Activated naive CD4-positive, alpha-beta T cell treated with anti-CD3 and anti-CD28 coated beads, Interleukin-2, amount 50 U/mL, for 16 hours (primary cell): ENCODE results near the gene GPR87.

Source experiments
- DNase-seq: peaks from one replicate; pipeline ENCODE4 v3.0.0-alpha.2; 2020

GPR87 gene

GRCh38 chr3:151316267-151316991 lies at the start of gene GPR87:
Gene GPR87 (minus strand): TSS chr3:151316820. CDS start chr3:151300100, 16,720 bp downstream.
- no peak for DNase-seq

- DNase-seq: no peak
Observed at GRCh38 chr3:151362751-151363174, 46.1 kb upstream of the GPR87 start.

- DNase-seq: no peak
Observed at GRCh38 chr3:151357463-151357850, 40.8 kb upstream of the GPR87 start.

- DNase-seq: no peak
Observed at GRCh38 chr3:151356794-151357462, 40.3 kb upstream of the GPR87 start.

- no peak for DNase-seq
Observed at GRCh38 chr3:151351648-151352047, 35.0 kb upstream of the GPR87 start.

- DNase-seq: no peak
Observed at GRCh38 chr3:151351219-151351618, 34.6 kb upstream of the GPR87 start.

DNA sequence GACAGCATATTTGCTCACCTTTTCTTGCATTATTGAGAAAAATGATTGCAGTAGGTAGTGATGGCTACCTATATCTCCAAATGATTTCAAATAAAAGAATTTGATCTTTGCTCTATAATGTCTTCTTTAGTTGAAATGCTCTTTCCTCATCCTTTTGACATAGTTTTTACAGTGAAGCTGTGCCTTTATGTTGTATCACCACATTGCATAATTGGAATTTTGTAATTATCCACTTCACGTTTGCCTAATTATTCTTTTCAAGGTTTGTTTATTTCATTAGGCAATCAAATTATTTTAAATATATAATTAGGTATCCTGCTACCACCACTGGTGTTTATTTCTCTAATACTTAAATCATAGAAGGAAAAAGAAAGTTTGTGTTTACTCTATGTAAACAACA lies 34.0 kb upstream of the GPR87 start:
- DNase-seq: no peak

- DNase-seq: no peak
Observed at GRCh38 chr3:151347432-151347831, 30.8 kb upstream of the GPR87 start.

- DNase-seq: no peak
Observed at GRCh38 chr3:151346292-151346691, 29.7 kb upstream of the GPR87 start.

GRCh38 chr3:151345859-151346258 lies 29.2 kb upstream of the GPR87 start:
- DNase-seq: no peak

- no peak for DNase-seq
Observed at GRCh38 chr3:151331696-151332095, 15.1 kb upstream of the GPR87 start.

GRCh38 chr3:151330899-151331298 lies 14.3 kb upstream of the GPR87 start:
- no peak for DNase-seq

DNA sequence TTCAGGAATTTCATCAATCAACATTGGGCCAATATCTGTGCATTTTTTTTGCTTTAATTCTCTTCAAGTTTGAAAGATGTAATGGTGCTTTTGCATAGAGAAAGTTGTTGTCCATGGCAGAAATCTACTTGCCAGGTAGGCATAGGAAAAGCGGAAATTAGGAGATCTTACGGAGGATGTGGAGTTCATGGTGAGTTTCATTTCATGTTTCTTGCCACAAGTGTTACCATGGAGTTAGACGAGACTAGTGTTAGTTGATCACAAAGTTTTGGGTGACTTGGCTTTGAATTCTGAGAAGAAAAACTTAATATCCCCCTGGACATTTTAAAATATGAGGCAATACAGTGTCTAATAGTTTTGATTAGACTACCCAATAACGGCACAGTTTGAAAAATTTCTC lies 13.8 kb upstream of the GPR87 start:
- no peak for DNase-seq

DNA sequence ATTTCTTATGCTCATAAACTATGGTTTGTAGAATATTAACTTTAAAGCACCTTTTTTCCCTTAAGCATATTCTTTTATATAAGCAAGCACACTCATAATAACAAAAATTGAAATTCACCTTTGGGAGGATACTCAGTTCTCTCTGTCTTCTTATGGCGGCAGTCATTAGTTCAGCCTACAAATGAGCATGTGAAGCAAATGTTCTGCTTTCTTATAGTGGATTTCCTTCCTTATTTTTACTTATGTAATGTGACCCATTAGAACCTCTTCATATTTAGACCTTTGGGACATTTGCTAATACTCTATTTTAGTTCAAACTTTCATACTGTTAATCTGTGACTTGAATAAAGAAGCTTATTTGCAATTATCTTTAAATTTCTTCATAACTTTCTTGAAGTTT lies 12.7 kb upstream of the GPR87 start, which contains the start of gene P2RY13:
Gene P2RY13, minus strand, starts transcription at position 187 of the 400 bp plus-strand sequence. Its CDS starts 21 bp downstream, at position 166.
- DNase-seq: no peak

DNA sequence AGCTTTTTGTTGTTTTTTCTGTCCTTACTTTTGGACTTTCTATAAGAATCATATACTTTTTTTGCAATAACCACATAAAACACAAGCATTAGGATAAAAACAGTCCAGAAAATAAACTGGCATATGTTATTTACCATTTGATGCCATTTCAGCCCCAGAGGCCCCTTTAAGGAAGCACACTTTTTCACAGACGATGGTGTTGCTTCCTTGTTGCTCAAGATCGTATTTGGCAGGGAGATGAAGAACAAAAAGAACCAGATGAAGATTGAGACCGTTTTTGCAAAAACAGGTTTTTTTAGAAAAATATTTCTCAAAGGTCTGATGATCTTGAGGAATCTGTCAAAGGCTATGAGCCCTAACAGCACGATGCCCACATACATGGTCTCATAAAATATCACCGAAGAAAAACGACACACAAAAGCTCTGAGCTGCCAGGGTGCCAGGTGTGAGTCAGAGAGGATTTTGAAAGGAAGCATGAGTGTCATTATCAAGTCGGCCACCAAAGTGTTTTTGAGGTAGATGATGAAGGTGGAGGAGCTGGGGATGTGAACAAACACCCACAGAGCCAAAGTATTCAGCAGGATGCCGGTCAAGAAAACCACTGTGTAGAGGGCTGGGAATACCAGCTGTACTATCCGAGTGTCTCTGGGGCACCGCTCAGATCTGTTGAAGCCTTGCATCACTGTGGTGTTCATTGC lies 11.8 kb upstream of the GPR87 start:
- DNase-seq: no peak

GRCh38 chr3:151327571-151328198 lies 11.1 kb upstream of the GPR87 start:
- DNase-seq: no peak

DNA sequence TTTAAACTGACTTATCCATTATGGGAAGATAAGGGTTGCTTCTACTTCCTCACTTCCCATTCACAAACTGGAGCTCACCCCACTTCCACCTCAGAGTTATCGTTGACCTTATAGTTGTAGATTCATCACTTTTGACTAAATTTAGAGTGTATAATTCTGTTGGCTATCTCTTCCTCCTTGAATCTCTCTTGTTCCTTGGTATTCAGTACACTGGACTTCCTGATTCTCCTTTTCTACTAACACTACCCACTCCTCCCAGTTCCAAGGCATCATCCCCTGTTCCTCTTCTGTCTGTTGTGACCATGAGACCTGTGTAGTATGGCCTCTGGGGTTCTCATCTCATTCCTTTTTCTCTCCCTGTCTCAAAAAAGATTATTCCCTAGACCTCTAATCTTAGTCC lies 5.9 kb upstream of the GPR87 start:
- no peak for DNase-seq

DNA sequence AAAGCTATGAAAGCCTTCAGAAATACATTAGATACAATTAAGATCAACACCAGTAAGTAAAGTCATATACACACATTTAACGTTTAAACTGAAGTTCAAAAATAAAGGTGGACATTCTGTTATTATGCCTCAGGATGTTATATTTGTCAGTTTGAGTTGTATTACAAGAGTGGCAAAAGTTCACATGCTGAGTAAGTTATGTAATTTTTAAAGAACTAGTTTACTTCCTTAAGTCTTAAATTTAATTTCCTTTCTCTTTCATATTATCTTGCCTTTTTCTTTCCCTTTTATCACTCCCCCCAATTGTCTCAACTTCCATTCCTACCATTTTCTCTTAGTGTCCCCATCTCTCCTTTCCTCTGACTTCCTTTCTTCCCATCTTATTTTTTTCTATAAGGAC lies 4.9 kb upstream of the GPR87 start:
- no peak for DNase-seq

- no peak for DNase-seq
Observed at GRCh38 chr3:151320131-151320530, 3.5 kb upstream of the GPR87 start.

GRCh38 chr3:151319628-151320027 lies 3.0 kb upstream of the GPR87 start:
- no peak for DNase-seq

- no peak for DNase-seq
Observed at GRCh38 chr3:151318991-151319390, 2.4 kb upstream of the GPR87 start.

GRCh38 chr3:151318313-151318712 lies 1.7 kb upstream of the GPR87 start:
- DNase-seq: no peak

GRCh38 chr3:151315846-151316245 lies 774 bp downstream of the GPR87 start:
- no peak for DNase-seq
